Measurements from ENCODE around the gene TRIO.

Gene TRIO

GRCh38 chr5:14396066-14396465, 252.9 kb downstream of the TRIO start:
- H3K27me3 ChIP-seq (replicated peaks; ENCODE audit: control insufficient read depth, insufficient read depth, low read length), result no peaks in the 10 kb centered on the region
- peaks cover 26% of the 10 kb centered on the region for H3K36me3 ChIP-seq (ENCODE audit: control insufficient read depth, insufficient read depth, low read length)
- H3K4me3 ChIP-seq (replicated peaks; ENCODE audit: low read depth, low read length), result no peak overlapping the region
- TF ChIP-seq CTCF (IDR thresholded peaks at IDR 0.05; ENCODE audit: insufficient read depth, low read length, poor library complexity, severe bottlenecking), result no peak
- DNase-seq (ENCODE audit: extremely low read depth, insufficient read length), result no peak

GRCh38 chr5:14396737-14397136, 253.6 kb downstream of the TRIO start:
- H3K36me3 ChIP-seq (ENCODE audit: control insufficient read depth, insufficient read depth, low read length), result peaks cover 24% of the 10 kb centered on the region
- no peak overlapping the region for H3K4me3 ChIP-seq (replicated peaks; ENCODE audit: low read depth, low read length)
- H3K27me3 ChIP-seq (replicated peaks; ENCODE audit: control insufficient read depth, insufficient read depth, low read length), result no peaks in the 10 kb centered on the region
- no peak for DNase-seq (ENCODE audit: extremely low read depth, insufficient read length)
- no peak for TF ChIP-seq CTCF (IDR thresholded peaks at IDR 0.05; ENCODE audit: insufficient read depth, low read length, poor library complexity, severe bottlenecking)

DNA sequence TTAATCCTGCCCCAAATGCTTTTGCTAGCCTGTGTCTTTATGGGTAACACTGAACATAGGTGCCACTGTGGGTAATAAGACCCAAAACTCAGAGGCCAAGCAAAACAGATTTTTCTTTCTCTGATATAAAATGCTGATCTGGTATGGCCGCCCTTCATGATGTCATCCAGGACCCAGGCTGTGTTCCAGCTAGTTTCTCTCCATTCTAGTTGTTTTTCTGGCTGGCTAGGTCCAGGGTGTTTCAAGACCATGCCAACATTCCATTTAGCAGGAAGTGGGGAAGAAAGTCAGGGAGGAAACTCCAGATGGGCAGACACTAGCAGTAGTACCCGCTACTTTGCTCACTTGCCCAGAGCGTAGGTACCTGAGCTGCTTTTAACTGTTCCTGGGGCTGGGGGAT, 254.6 kb downstream of the TRIO start:
- Histone ChIP-seq H3K27me3 (replicated peaks; ENCODE audit: control insufficient read depth, insufficient read depth, low read length) (no peaks in the 10 kb centered on the region), H3K4me3 (replicated peaks; ENCODE audit: low read depth, low read length) (no peak overlapping the region), H3K36me3 (ENCODE audit: control insufficient read depth, insufficient read depth, low read length) (peaks cover 27% of the 10 kb centered on the region)
- no peak for TF ChIP-seq CTCF (IDR thresholded peaks at IDR 0.05; ENCODE audit: insufficient read depth, low read length, poor library complexity, severe bottlenecking)
- no peak for DNase-seq (ENCODE audit: extremely low read depth, insufficient read length)

DNA sequence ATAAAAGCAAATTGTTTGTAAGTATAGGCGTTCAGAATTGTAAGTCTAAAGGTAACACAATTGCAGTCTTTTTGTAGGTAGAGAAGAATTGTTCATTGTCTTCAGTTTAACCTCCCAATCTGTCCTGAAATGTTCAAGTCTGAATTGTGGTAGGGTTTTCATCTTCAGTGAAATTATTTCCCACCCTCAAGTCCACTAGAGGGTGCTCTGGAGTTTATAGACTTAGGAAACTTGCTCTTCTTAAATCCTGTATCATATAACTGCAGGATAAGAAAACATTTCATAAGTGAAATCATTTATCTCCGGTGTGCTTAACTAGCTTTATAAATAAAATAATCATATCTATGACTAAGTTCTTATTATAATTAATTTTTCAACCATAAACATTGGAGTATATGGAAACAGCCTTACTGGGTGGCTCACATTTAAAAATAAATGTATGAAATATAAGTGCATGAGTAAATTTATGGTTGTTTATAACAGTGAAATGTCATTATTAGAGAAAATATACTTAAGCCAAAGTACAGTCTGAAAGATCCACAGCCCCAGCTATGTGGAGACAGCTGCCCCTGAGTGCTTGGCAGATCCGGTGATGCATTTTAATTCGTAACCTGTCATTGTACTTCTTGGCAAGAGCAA, 256.0 kb downstream of the TRIO start:
- H3K27me3 ChIP-seq (replicated peaks; ENCODE audit: control insufficient read depth, insufficient read depth, low read length), result no peaks in the 10 kb centered on the region
- no peak for DNase-seq (ENCODE audit: extremely low read depth, insufficient read length)
- H3K36me3 ChIP-seq (ENCODE audit: control insufficient read depth, insufficient read depth, low read length), result peaks cover 28% of the 10 kb centered on the region
- TF ChIP-seq CTCF (IDR thresholded peaks at IDR 0.05; ENCODE audit: insufficient read depth, low read length, poor library complexity, severe bottlenecking), result peak; percentile 66
- no peak overlapping the region for H3K4me3 ChIP-seq (replicated peaks; ENCODE audit: low read depth, low read length)

DNA sequence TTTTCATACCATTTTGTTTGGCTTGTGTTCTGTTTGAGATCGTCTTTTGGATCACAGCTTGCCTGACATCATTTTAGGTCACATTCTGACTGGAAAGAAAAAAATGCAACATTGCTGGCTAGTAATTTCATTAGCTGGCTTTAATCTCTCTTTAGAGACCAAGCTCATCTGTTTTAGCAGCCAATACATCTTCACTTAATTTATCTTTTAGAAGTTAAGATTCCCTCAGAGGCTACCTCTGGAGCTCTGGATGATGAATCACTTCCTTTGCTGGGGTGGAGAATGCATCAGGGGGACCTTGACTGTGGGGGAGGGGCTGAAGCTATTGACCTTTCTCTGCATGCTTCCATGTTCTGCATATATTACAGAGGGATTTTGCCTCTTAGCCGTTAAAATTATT, 256.9 kb downstream of the TRIO start:
- no peak for TF ChIP-seq CTCF (IDR thresholded peaks at IDR 0.05; ENCODE audit: insufficient read depth, low read length, poor library complexity, severe bottlenecking)
- no peak for DNase-seq (ENCODE audit: extremely low read depth, insufficient read length)
- no peaks in the 10 kb centered on the region for H3K27me3 ChIP-seq (replicated peaks; ENCODE audit: control insufficient read depth, insufficient read depth, low read length)
- peaks cover 25% of the 10 kb centered on the region for H3K36me3 ChIP-seq (ENCODE audit: control insufficient read depth, insufficient read depth, low read length)
- H3K4me3 ChIP-seq (replicated peaks; ENCODE audit: low read depth, low read length), result no peak overlapping the region

- Histone ChIP-seq H3K4me3 (replicated peaks; ENCODE audit: low read depth, low read length) (no peak overlapping the region), H3K27me3 (replicated peaks; ENCODE audit: control insufficient read depth, insufficient read depth, low read length) (no peaks in the 10 kb centered on the region), H3K36me3 (ENCODE audit: control insufficient read depth, insufficient read depth, low read length) (peaks cover 25% of the 10 kb centered on the region)
- no peak for DNase-seq (ENCODE audit: extremely low read depth, insufficient read length)
- TF ChIP-seq CTCF (IDR thresholded peaks at IDR 0.05; ENCODE audit: insufficient read depth, low read length, poor library complexity, severe bottlenecking), result no peak
Observed at GRCh38 chr5:14400611-14401010, 257.5 kb downstream of the TRIO start.
